ENCODE measurements around the gene HASPIN.

HASPIN gene

GRCh38 chr17:3723556-3724377, at the start of gene HASPIN:
Gene HASPIN (plus strand): TSS chr17:3723903. CDS start chr17:3723936, 33 bp downstream.
- DNase-seq = peak; percentile 93 to 94

- no peak for DNase-seq
These were observed 47.8 kb upstream of the HASPIN start for GRCh38 chr17:3675886-3676285.

GRCh38 chr17:3678095-3678820, 45.4 kb upstream of the HASPIN start:
- no peak for DNase-seq

- DNase-seq = no peak
These were observed 44.7 kb upstream of the HASPIN start for GRCh38 chr17:3678821-3679530.

- DNase-seq = no peak
These were observed 44.1 kb upstream of the HASPIN start for GRCh38 chr17:3679531-3680126.

GRCh38 chr17:3681057-3681456, 42.6 kb upstream of the HASPIN start:
- no peak for DNase-seq

GRCh38 chr17:3681565-3681964, 42.1 kb upstream of the HASPIN start:
- no peak for DNase-seq

- no peak for DNase-seq
These were observed 41.7 kb upstream of the HASPIN start for GRCh38 chr17:3682033-3682432.

- DNase-seq = peak; percentile 61 to 67
These were observed 40.6 kb upstream of the HASPIN start for GRCh38 chr17:3683054-3683511.

GRCh38 chr17:3685174-3685573, 38.5 kb upstream of the HASPIN start:
- DNase-seq = no peak

- DNase-seq = no peak
These were observed 35.6 kb upstream of the HASPIN start for GRCh38 chr17:3688027-3688553.

GRCh38 chr17:3688852-3689261, 34.8 kb upstream of the HASPIN start:
- no peak for DNase-seq

- no peak for DNase-seq
These were observed 34.2 kb upstream of the HASPIN start for GRCh38 chr17:3689262-3690093.

GRCh38 chr17:3690094-3690715, 33.5 kb upstream of the HASPIN start:
- no peak for DNase-seq

- no peak for DNase-seq
These were observed 32.1 kb upstream of the HASPIN start for GRCh38 chr17:3691617-3692067.

GRCh38 chr17:3692346-3692745, 31.4 kb upstream of the HASPIN start:
- DNase-seq = no peak

GRCh38 chr17:3693141-3693540, 30.6 kb upstream of the HASPIN start:
- no peak for DNase-seq

GRCh38 chr17:3693829-3694231, 29.9 kb upstream of the HASPIN start:
- peak in 1 of 2 donors; percentile 44 for DNase-seq

GRCh38 chr17:3695129-3695722, 28.5 kb upstream of the HASPIN start:
- DNase-seq = no peak

GRCh38 chr17:3695723-3696411, 27.8 kb upstream of the HASPIN start, which contains the start of gene P2RX5:
Gene P2RX5 (minus strand): TSS chr17:3696155. CDS start chr17:3696005, 150 bp downstream.
- DNase-seq = peak; percentile 43 to 61

All from stimulated activated CD4-positive, alpha-beta T cell treated with anti-CD3 and anti-CD28 coated beads, Interleukin-2, amount 100 ng/mL, for 24 hours (primary cell).